DND-41 (cell line): Measurements from ENCODE around the gene FAM53B.
A peak's percentile ranks its signal among the peaks of the same experiment; 100 is the strongest.

Experiments used
- ATAC-seq: fragments of 200-7000 bp; cut with Tn5 transposase; 3 replicates; pipeline ENCODE4 v1.9.1; 2021; ENCODE audit warnings: low read depth; ENCODE audit not compliant: insufficient read depth
- DNase-seq: peaks from one replicate; pipeline ENCODE4 v3.0.0-alpha.2; 2020
- H2AFZ ChIP-seq: 2 replicates; pipeline ENCODE4 v1.6.0; 2012; ENCODE audit warnings: low read depth, low read length
- H3K27ac ChIP-seq: 2 replicates; pipeline ENCODE4 v1.5.1; 2012; ENCODE audit warnings: low read length, inconsistent platforms
- H3K27me3 ChIP-seq: fragments of 200-600 bp; sonication (generic); 2 replicates; pipeline ENCODE4 v1.6.0; 2012; ENCODE audit warnings: low read length, mild to moderate bottlenecking, inconsistent platforms; ENCODE audit not compliant: insufficient read depth, poor library complexity
- H3K36me3 ChIP-seq: 2 replicates; pipeline ENCODE4 v1.5.1; 2012; ENCODE audit warnings: low read length, inconsistent platforms; ENCODE audit not compliant: insufficient read depth
- H3K4me1 ChIP-seq: 2 replicates; pipeline ENCODE4 v1.5.1; 2012; ENCODE audit warnings: mild to moderate bottlenecking, low read length; ENCODE audit not compliant: insufficient read depth
- H3K4me2 ChIP-seq: 2 replicates; pipeline ENCODE4 v1.6.0; 2012; ENCODE audit warnings: mild to moderate bottlenecking, moderate library complexity, low read length, inconsistent platforms; ENCODE audit not compliant: insufficient read depth
- H3K4me3 ChIP-seq, 2 experiments: fragments of 200-600 bp in 1 of 2; shearing (Covaris generic) in 1 of 2; 2 replicates each; pipeline ENCODE4 v1.5.1; 2012 to 2016; ENCODE audit warnings: inconsistent platforms in 2 of 2, low read length in 2 of 2, mild to moderate bottlenecking in 2 of 2, low read depth in 1 of 2, moderate library complexity in 1 of 2
- H3K79me2 ChIP-seq: 2 replicates; pipeline ENCODE4 v1.6.0; 2012; ENCODE audit warnings: low read length, inconsistent platforms; ENCODE audit not compliant: insufficient read depth
- H3K9ac ChIP-seq: 2 replicates; pipeline ENCODE4 v1.6.0; 2012; ENCODE audit warnings: low read depth, mild to moderate bottlenecking, inconsistent platforms, low read length, moderate library complexity
- H3K9me3 ChIP-seq: 2 replicates; pipeline ENCODE4 v1.5.1; 2012; ENCODE audit warnings: low read length, moderate library complexity, mild to moderate bottlenecking, inconsistent platforms; ENCODE audit not compliant: insufficient read depth, severe bottlenecking
- H4K20me1 ChIP-seq: 2 replicates; pipeline ENCODE4 v1.6.0; 2012; ENCODE audit warnings: low read length; ENCODE audit not compliant: insufficient read depth
- CTCF ChIP-seq: IDR thresholded peaks from 2 replicates; pipeline ENCODE4 v1.5.1; 2012; ENCODE audit warnings: borderline replicate concordance, low read length, moderate library complexity, mild to moderate bottlenecking; ENCODE audit not compliant: poor library complexity, severe bottlenecking; ENCODE audit errors: extremely low read depth
- EZH2 ChIP-seq: IDR thresholded peaks from 3 replicates; pipeline ENCODE4 v1.6.1; 2012; ENCODE audit warnings: borderline replicate concordance, low read depth, mild to moderate bottlenecking, moderate library complexity, low read length, inconsistent platforms; ENCODE audit not compliant: severe bottlenecking

FAM53B gene

GRCh38 chr10:124667425-124668345 is 76.5 kb downstream of the FAM53B start:
- Histone ChIP-seq H3K79me2 (peaks cover 100% of the 10 kb centered on the region), H3K36me3 (peaks cover 98% of the 10 kb centered on the region), H2AFZ (no peak overlapping the region), H3K27ac (peak overlapping the region; percentile 58), H3K4me1 (peaks cover 10% of the 10 kb centered on the region), H3K9me3 (no peaks in the 10 kb centered on the region), H3K4me2 (no peak overlapping the region), H3K9ac (no peak overlapping the region), H3K4me3 (no peak overlapping the region), H4K20me1 (peaks cover 86% of the 10 kb centered on the region), H3K27me3 (no peaks in the 10 kb centered on the region)
- no peak for TF ChIP-seq EZH2
- TF ChIP-seq CTCF: no peak
- DNase-seq (no peak), ATAC-seq (no peak)

GRCh38 chr10:124666494-124666893 is 77.7 kb downstream of the FAM53B start:
- no peak overlapping the region for H3K9ac ChIP-seq
- no peak overlapping the region for H3K4me3 ChIP-seq
- peaks cover 85% of the 10 kb centered on the region for H4K20me1 ChIP-seq
- no peak overlapping the region for H2AFZ ChIP-seq
- peak overlapping the region; percentile 67; the same call in 1 of the 2 replicates for H3K27ac ChIP-seq
- H3K79me2 ChIP-seq: peaks cover 100% of the 10 kb centered on the region
- no peak for ATAC-seq
- no peak overlapping the region for H3K4me2 ChIP-seq
- H3K9me3 ChIP-seq: no peaks in the 10 kb centered on the region
- no peaks in the 10 kb centered on the region for H3K27me3 ChIP-seq
- peaks cover 20% of the 10 kb centered on the region for H3K4me1 ChIP-seq
- peaks cover 97% of the 10 kb centered on the region for H3K36me3 ChIP-seq
- TF ChIP-seq EZH2 (no peak), CTCF (no peak)
- DNase-seq: no peak

- Histone ChIP-seq H4K20me1 (peaks cover 85% of the 10 kb centered on the region), H3K4me2 (no peak overlapping the region), H3K4me1 (peaks cover 26% of the 10 kb centered on the region), H3K79me2 (peaks cover 100% of the 10 kb centered on the region), H3K36me3 (peaks cover 97% of the 10 kb centered on the region), H3K9ac (no peak overlapping the region), H3K27me3 (no peaks in the 10 kb centered on the region), H3K27ac (peak overlapping the region; percentile 67; the same call in 1 of the 2 replicates), H3K4me3 (no peak overlapping the region), H3K9me3 (no peaks in the 10 kb centered on the region), H2AFZ (no peak overlapping the region)
- no peak for ATAC-seq
- no peak for TF ChIP-seq EZH2
- TF ChIP-seq CTCF: no peak
- no peak for DNase-seq
These were observed 78.2 kb downstream of the FAM53B start for GRCh38 chr10:124665980-124666379.
